Tibial artery (tissue), 4 donors: Measurements from ENCODE around the gene MYZAP.

Source experiments
- DNase-seq, 2 donors: peaks; one replicate each; pipeline ENCODE4 v3.0.0-alpha.2; 2019
- H3K27ac ChIP-seq, 2 donors: fragments of 200-600 bp; sonication (generic) in 1 of 2; 1 replicate in 1 of 2; 2 replicates in 1 of 2; pipeline ENCODE4 v1.5.1; 2018 to 2019; ENCODE audit warnings: mild to moderate bottlenecking in 1 of 2
- H3K27me3 ChIP-seq, 2 donors: fragments of 200-600 bp; sonication (generic) in 1 of 2; one replicate each; pipeline versions ENCODE4 v1.5.1 to v1.6.0; 2016 to 2019
- H3K36me3 ChIP-seq, 3 donors: fragments of 200-600 bp; sonication (generic) in 2 of 3; one replicate each; pipeline ENCODE4 v1.5.1; 2016 to 2019; ENCODE audit warnings: mild to moderate bottlenecking in 2 of 3
- H3K4me1 ChIP-seq, 4 donors: fragments of 200-600 bp; sonication (generic) in 2 of 4; 1 replicate in 3 of 4; 2 replicates in 1 of 4; pipeline ENCODE4 v1.5.1; 2016 to 2019
- H3K4me3 ChIP-seq, 2 donors: fragments of 200-600 bp; sonication (generic) in 1 of 2; 1 replicate in 1 of 2; 2 replicates in 1 of 2; pipeline ENCODE4 v1.5.1; 2018 to 2019; ENCODE audit warnings: mild to moderate bottlenecking in 2 of 2
- H3K9me3 ChIP-seq, 3 donors: fragments of 200-600 bp; sonication (generic) in 1 of 3; one replicate each; pipeline ENCODE4 v1.5.1; 2016 to 2019
- CTCF ChIP-seq, 2 experiments: fragments of 200-600 bp in 1 of 2; fragments of 450-650 bp in 1 of 2; IDR thresholded peaks; one replicate each; pipeline ENCODE4 v1.5.1; 2017 to 2019; ENCODE audit warnings: antibody characterized with exemption in 2 of 2, mild to moderate bottlenecking in 1 of 2, moderate library complexity in 1 of 2
- intact Hi-C: fragments of 100-400 bp; cut with DNase I; formaldehyde crosslinking; loops from one replicate; pipeline ENCODE4 v1.15.0; 2023; ENCODE audit warnings: low total_unique reads

The MYZAP gene

GRCh38 chr15:57720867-57721266, 129.2 kb downstream of the MYZAP start:
- H3K27ac ChIP-seq, result no peak overlapping the region
- intact Hi-C loops, result no loop called here
- no peak for DNase-seq
- no peaks in the 10 kb centered on the region for H3K27me3 ChIP-seq
- peaks cover 8 to 20% (median 10%) of the 10 kb centered on the region in 3 donors for H3K36me3 ChIP-seq
- H3K9me3 ChIP-seq, result no peaks in the 10 kb centered on the region
- peaks cover 0 to 5% (median under 1%) of the 10 kb centered on the region in 4 donors for H3K4me1 ChIP-seq
- H3K4me3 ChIP-seq, result no peak overlapping the region
- no peak for TF ChIP-seq CTCF (IDR thresholded peaks at IDR 0.05)

- Histone ChIP-seq H3K4me1 (peaks cover 0 to 6% (median 2%) of the 10 kb centered on the region in 4 donors), H3K36me3 (peaks cover 0 to 8% (median 0%) of the 10 kb centered on the region in 3 donors), H3K9me3 (no peaks in the 10 kb centered on the region), H3K4me3 (no peak overlapping the region), H3K27ac (no peak overlapping the region), H3K27me3 (no peaks in the 10 kb centered on the region)
- intact Hi-C loops, result loop anchor here (5.0 kb wide), 2 partner anchors 59 to 589 kb away; no protein-coding TSS in a partner anchor
- no peak for DNase-seq
- no peak for TF ChIP-seq CTCF (IDR thresholded peaks at IDR 0.05)
These were observed 134.7 kb downstream of the MYZAP start for GRCh38 chr15:57726411-57726810.

- Histone ChIP-seq H3K27me3 (no peaks in the 10 kb centered on the region), H3K36me3 (peaks cover 0 to 8% (median 0%) of the 10 kb centered on the region in 3 donors), H3K4me1 (peaks cover 0 to 6% (median 2%) of the 10 kb centered on the region in 4 donors), H3K4me3 (no peak overlapping the region), H3K27ac (no peak overlapping the region), H3K9me3 (no peaks in the 10 kb centered on the region)
- DNase-seq, result no peak
- TF ChIP-seq CTCF (IDR thresholded peaks at IDR 0.05), result no peak
- intact Hi-C loops, result loop anchor here (5.0 kb wide), 2 partner anchors 60 to 590 kb away; no protein-coding TSS in a partner anchor
These were observed 135.3 kb downstream of the MYZAP start for GRCh38 chr15:57727031-57727430.

- no peak for DNase-seq
- intact Hi-C loops, result loop anchor here (5.0 kb wide), 2 partner anchors 61 to 591 kb away; no protein-coding TSS in a partner anchor
These were observed 136.7 kb downstream of the MYZAP start for GRCh38 chr15:57728436-57728835.

GRCh38 chr15:57730876-57731275, 139.2 kb downstream of the MYZAP start:
- H3K27me3 ChIP-seq, result no peaks in the 10 kb centered on the region
- no peak for DNase-seq
- no peaks in the 10 kb centered on the region for H3K36me3 ChIP-seq
- H3K9me3 ChIP-seq, result no peaks in the 10 kb centered on the region
- TF ChIP-seq CTCF (IDR thresholded peaks at IDR 0.05), result no peak
- peaks cover 0 to 10% (median 2%) of the 10 kb centered on the region in 4 donors for H3K4me1 ChIP-seq
- intact Hi-C loops, result loop anchor here (2.0 kb wide), 1 partner anchor 56 kb away; no protein-coding TSS in a partner anchor
- no peak overlapping the region for H3K4me3 ChIP-seq
- H3K27ac ChIP-seq, result no peak overlapping the region

More at GRCh38 chr15:57728436-57728835, 136.7 kb downstream of the MYZAP start:
- H3K4me1 ChIP-seq, result peaks cover 0 to 10% (median 2%) of the 10 kb centered on the region in 4 donors
- H3K4me3 ChIP-seq, result no peak overlapping the region
- no peaks in the 10 kb centered on the region for H3K27me3 ChIP-seq
- no peak for TF ChIP-seq CTCF (IDR thresholded peaks at IDR 0.05)
- H3K27ac ChIP-seq, result no peak overlapping the region
- no peaks in the 10 kb centered on the region for H3K9me3 ChIP-seq
- H3K36me3 ChIP-seq, result peaks cover 0 to 8% (median 0%) of the 10 kb centered on the region in 3 donors
